CD14-positive monocyte (primary cell): ENCODE results near the gene METTL21A. TPM values are rescaled to one million over a fixed set of nuclear protein-coding genes. Genes with fewer than 3 reads are reported as not detected.
A peak's percentile ranks its signal among the peaks of the same experiment; 100 is the strongest.

Source experiments
- DNase-seq, 3 donors: peaks; one replicate each; pipeline ENCODE4 v3.0.0-alpha.2; 2011 to 2022
- H2AFZ ChIP-seq: 2 replicates; pipeline ENCODE4 v1.6.0; 2012; ENCODE audit warnings: mild to moderate bottlenecking, low read depth, low read length, inconsistent platforms; ENCODE audit not compliant: insufficient read depth, poor library complexity, severe bottlenecking
- H3K27ac ChIP-seq, 2 donors: 1 replicate in 1 of 2; 2 replicates in 1 of 2; pipeline ENCODE4 v1.5.1; 2012 to 2013; ENCODE audit warnings: low read length in 2 of 2, control low read depth in 1 of 2, inconsistent platforms in 1 of 2, low read depth in 1 of 2, mild to moderate bottlenecking in 1 of 2
- H3K27me3 ChIP-seq, 2 donors: one replicate each; pipeline versions ENCODE4 v1.6.0 to v1.6.1; 2011 to 2013; ENCODE audit warnings: low read length in 2 of 2; ENCODE audit not compliant: control insufficient read depth in 2 of 2, insufficient read depth in 2 of 2
- H3K36me3 ChIP-seq, 2 donors: replicated peaks in 1 of 2; 1 replicate in 1 of 2; 2 replicates in 1 of 2; pipeline versions ENCODE4 v1.5.1 to v1.6.1; 2012 to 2013; ENCODE audit warnings: low read length in 2 of 2, control low read depth in 1 of 2, inconsistent platforms in 1 of 2, mild to moderate bottlenecking in 1 of 2; ENCODE audit not compliant: insufficient read depth in 2 of 2, control insufficient read depth in 1 of 2
- H3K4me1 ChIP-seq, 2 donors: 1 replicate in 1 of 2; 2 replicates in 1 of 2; pipeline versions ENCODE4 v1.5.1 to v1.6.1; 2012 to 2013; ENCODE audit warnings: low read length in 2 of 2, control low read depth in 1 of 2, inconsistent platforms in 1 of 2, mild to moderate bottlenecking in 1 of 2, moderate library complexity in 1 of 2; ENCODE audit not compliant: insufficient read depth in 2 of 2, control insufficient read depth in 1 of 2
- H3K4me2 ChIP-seq: replicated peaks from 2 replicates; pipeline ENCODE3; 2012; ENCODE audit warnings: low read length, moderate library complexity, mild to moderate bottlenecking; ENCODE audit not compliant: poor library complexity, severe bottlenecking; ENCODE audit errors: extremely low read depth
- H3K4me3 ChIP-seq, 3 experiments: fragments of 200-600 bp in 1 of 3; sonication (generic) in 1 of 3; replicated peaks in 1 of 3; 1 replicate in 2 of 3; 2 replicates in 1 of 3; pipeline ENCODE4 v1.5.1; 2011 to 2013; ENCODE audit warnings: low read length in 3 of 3, mild to moderate bottlenecking in 3 of 3, control low read depth in 2 of 3, low read depth in 2 of 3, inconsistent platforms in 1 of 3, moderate library complexity in 1 of 3
- H3K79me2 ChIP-seq: 2 replicates; pipeline ENCODE4 v1.6.0; 2012; ENCODE audit warnings: mild to moderate bottlenecking, control low read depth, inconsistent platforms, low read length, moderate library complexity; ENCODE audit not compliant: insufficient read depth
- H3K9ac ChIP-seq: 2 replicates; pipeline ENCODE4 v1.6.0; 2017; ENCODE audit warnings: low read length, mild to moderate bottlenecking; ENCODE audit not compliant: insufficient read depth, poor library complexity, severe bottlenecking
- H3K9me3 ChIP-seq, 2 donors: replicated peaks in 1 of 2; 1 replicate in 1 of 2; 2 replicates in 1 of 2; pipeline versions ENCODE4 v1.5.1 to v1.6.1; 2012 to 2013; ENCODE audit warnings: low read length in 2 of 2, control low read depth in 1 of 2; ENCODE audit not compliant: control insufficient read depth in 1 of 2, insufficient read depth in 1 of 2
- H4K20me1 ChIP-seq: 2 replicates; pipeline ENCODE4 v1.6.0; 2012; ENCODE audit warnings: mild to moderate bottlenecking, low read length, control low read depth, moderate library complexity; ENCODE audit not compliant: insufficient read depth
- H3K27ac Mint-ChIP-seq, 7 donors: one replicate each; pipeline ENCODE4 v1.8.0; 2020; ENCODE audit warnings: mild to moderate bottlenecking in 7 of 7, mixed read lengths in 7 of 7, moderate library complexity in 6 of 7, inconsistent platforms in 2 of 7
- H3K27me3 Mint-ChIP-seq, 3 donors: one replicate each; pipeline ENCODE4 v1.8.0; 2021 to 2022; ENCODE audit warnings: low read depth in 3 of 3, mild to moderate bottlenecking in 3 of 3, mixed read lengths in 3 of 3, moderate library complexity in 3 of 3, inconsistent platforms in 1 of 3
- H3K36me3 Mint-ChIP-seq, 2 donors: one replicate each; pipeline ENCODE4 v1.8.0; 2020; ENCODE audit warnings: mixed read lengths in 2 of 2, inconsistent platforms in 1 of 2, mild to moderate bottlenecking in 1 of 2
- H3K4me1 Mint-ChIP-seq: one replicate; pipeline ENCODE4 v1.8.0; 2020; ENCODE audit warnings: mild to moderate bottlenecking, mixed read lengths
- H3K4me3 Mint-ChIP-seq, 2 donors: one replicate each; pipeline ENCODE4 v1.8.0; 2020; ENCODE audit warnings: mild to moderate bottlenecking in 2 of 2, mixed read lengths in 2 of 2, moderate library complexity in 1 of 2
- H3K9me3 Mint-ChIP-seq, 7 donors: one replicate each; pipeline ENCODE4 v1.8.0; 2020 to 2022; ENCODE audit warnings: mixed read lengths in 7 of 7, mild to moderate bottlenecking in 6 of 7, moderate library complexity in 6 of 7, inconsistent platforms in 2 of 7
- whole genome bisulfite sequencing: methylation state at CpG from one replicate; pipeline ENCODE4 v1.1.5; 2013; ENCODE audit warnings: missing lambda C conversion rate; ENCODE audit not compliant: insufficient coverage; 5-methylcytosine and 5-hydroxymethylcytosine counted together
- intact Hi-C, 2 donors: fragments of 100-400 bp; cut with micrococcal nuclease; formaldehyde crosslinking; loops; one replicate each; pipeline versions ENCODE4 v1.15.0 to v1.15.1; 2023
- polyA plus RNA-seq, 3 donors: library from polyadenylated mRNA; depleted of rRNA in 1 of 3; unstranded in 2 of 3; stranded (reverse) in 1 of 3; fragments of 300-500 nt in 2 of 3; fragments of >200 nt in 1 of 3; fragmentation: Illumina TruSeq in 2 of 3; gene quantifications; 1 replicate in 2 of 3; 2 replicates in 1 of 3; pipeline ENCODE4 v1.2.3, GENCODE V29; 2012 to 2021
- TF ChIP-seq, protein P1 (sequence below): fragments of 200-600 bp; IDR thresholded peaks from one replicate; pipeline ENCODE4 v1.8.0; 2022; ENCODE audit warnings: antibody characterized with exemption, mild to moderate bottlenecking

METTL21A gene
- polyA plus RNA-seq, 3 donors, result 13.5 to 47.0 (median 44.7) TPM

DNA sequence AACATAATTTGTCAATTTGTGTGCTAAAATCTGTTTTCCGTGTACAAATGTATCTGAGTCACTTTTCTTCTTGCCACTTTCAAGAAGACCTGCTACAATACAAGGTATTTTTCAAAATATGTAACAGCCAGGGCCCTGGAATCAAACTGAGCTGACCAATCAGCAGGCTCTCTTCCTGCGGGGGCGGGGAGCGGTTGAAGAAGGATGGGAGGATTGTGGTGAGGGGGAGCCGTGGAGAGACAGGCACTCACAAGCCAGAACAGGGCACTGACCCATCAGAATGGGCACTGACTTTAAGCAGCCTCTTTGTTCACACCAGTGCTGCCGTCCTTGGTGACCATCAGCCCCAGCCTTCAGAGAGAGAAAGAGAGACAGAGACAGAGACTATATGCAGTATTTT is 45.7 kb upstream of the METTL21A start:
- no peak overlapping the region for H3K9ac ChIP-seq
- no peak overlapping the region for H3K4me3 ChIP-seq
- H3K36me3 ChIP-seq, result no peaks in the 10 kb centered on the region
- H3K4me3 Mint-ChIP-seq, result no peak overlapping the region
- no peak overlapping the region for H2AFZ ChIP-seq
- no peaks in the 10 kb centered on the region for H3K27me3 ChIP-seq
- DNase-seq, result no peak
- H3K4me1 ChIP-seq, result peaks cover 0 to 3% of the 10 kb centered on the region in 2 donors
- no peaks in the 10 kb centered on the region for H4K20me1 ChIP-seq
- peaks cover 10% of the 10 kb centered on the region for H3K4me1 Mint-ChIP-seq
- WGBS, result 100% methylated on average over 2 of the region's 6 CpGs
- H3K4me2 ChIP-seq, result no peak overlapping the region
- TF ChIP-seq, protein P1, sequence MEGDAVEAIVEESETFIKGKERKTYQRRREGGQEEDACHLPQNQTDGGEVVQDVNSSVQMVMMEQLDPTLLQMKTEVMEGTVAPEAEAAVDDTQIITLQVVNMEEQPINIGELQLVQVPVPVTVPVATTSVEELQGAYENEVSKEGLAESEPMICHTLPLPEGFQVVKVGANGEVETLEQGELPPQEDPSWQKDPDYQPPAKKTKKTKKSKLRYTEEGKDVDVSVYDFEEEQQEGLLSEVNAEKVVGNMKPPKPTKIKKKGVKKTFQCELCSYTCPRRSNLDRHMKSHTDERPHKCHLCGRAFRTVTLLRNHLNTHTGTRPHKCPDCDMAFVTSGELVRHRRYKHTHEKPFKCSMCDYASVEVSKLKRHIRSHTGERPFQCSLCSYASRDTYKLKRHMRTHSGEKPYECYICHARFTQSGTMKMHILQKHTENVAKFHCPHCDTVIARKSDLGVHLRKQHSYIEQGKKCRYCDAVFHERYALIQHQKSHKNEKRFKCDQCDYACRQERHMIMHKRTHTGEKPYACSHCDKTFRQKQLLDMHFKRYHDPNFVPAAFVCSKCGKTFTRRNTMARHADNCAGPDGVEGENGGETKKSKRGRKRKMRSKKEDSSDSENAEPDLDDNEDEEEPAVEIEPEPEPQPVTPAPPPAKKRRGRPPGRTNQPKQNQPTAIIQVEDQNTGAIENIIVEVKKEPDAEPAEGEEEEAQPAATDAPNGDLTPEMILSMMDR, result no peak
- H3K9me3 ChIP-seq, result no peaks in the 10 kb centered on the region
- no peak overlapping the region for H3K27ac ChIP-seq
- H3K36me3 Mint-ChIP-seq, result no peaks in the 10 kb centered on the region
- peaks cover 0 to 1% (median 0%) of the 10 kb centered on the region in 3 donors for H3K27me3 Mint-ChIP-seq
- no peaks in the 10 kb centered on the region for H3K79me2 ChIP-seq
- intact Hi-C loops, result no loop called here
- H3K27ac Mint-ChIP-seq, result peak overlapping the region in 1 of 7 donors; percentile 35
- H3K9me3 Mint-ChIP-seq, result no peaks in the 10 kb centered on the region

- Mint-ChIP-seq H3K9me3 (peaks cover 0 to 2% (median 0%) of the 10 kb centered on the region in 7 donors), H3K36me3 (no peaks in the 10 kb centered on the region), H3K27ac (peak overlapping the region in 2 of 7 donors; percentile 14 to 54), H3K4me3 (no peak overlapping the region), H3K4me1 (peaks cover 20% of the 10 kb centered on the region), H3K27me3 (peaks cover 0 to 3% (median 0%) of the 10 kb centered on the region in 3 donors)
- Histone ChIP-seq H3K36me3 (no peaks in the 10 kb centered on the region), H4K20me1 (no peaks in the 10 kb centered on the region), H3K9me3 (no peaks in the 10 kb centered on the region), H3K4me1 (peaks cover 11% of the 10 kb centered on the region in 2 donors), H2AFZ (no peak overlapping the region), H3K27ac (no peak overlapping the region), H3K4me2 (no peak overlapping the region), H3K79me2 (no peaks in the 10 kb centered on the region), H3K27me3 (no peaks in the 10 kb centered on the region), H3K4me3 (no peak overlapping the region), H3K9ac (no peak overlapping the region)
- WGBS, result no CpG with 5 or more reads among the region's 5 CpGs
- TF ChIP-seq, protein P1, result no peak
- no peak for DNase-seq
- intact Hi-C loops, result loop anchor here in 1 of 2 donors (5.0 kb wide), 2 partner anchors 37 to 48 kb away; partner anchors contain the start of genes CCNYL1 and METTL21A
These were observed 38.8 kb upstream of the METTL21A start for GRCh38 chr2:207663870-207664545.
